IMR-90 (cell line): Measurements from ENCODE around the gene RING1.

Experiments used
- BHLHE40 ChIP-seq: fragments of 150-350 bp; IDR thresholded peaks from 2 replicates; pipeline ENCODE4 v1.6.1; 2016; ENCODE audit warnings: mild to moderate bottlenecking, low read depth, low read length
- CHD1 ChIP-seq: IDR thresholded peaks from 2 replicates; pipeline ENCODE4 v1.6.1; 2012; ENCODE audit warnings: low read depth, low read length, improper control_type of control experiment
- CTCF ChIP-seq: conservative IDR thresholded peaks from 2 replicates; pipeline ENCODE4 v1.5.1; 2012; ENCODE audit warnings: mild to moderate bottlenecking, low read depth, low read length, improper control_type of control experiment
- MAZ ChIP-seq: IDR thresholded peaks from 2 replicates; pipeline ENCODE4 v1.6.1; 2012; ENCODE audit warnings: low read depth, mild to moderate bottlenecking, low read length, improper control_type of control experiment, moderate library complexity, borderline replicate concordance
- POLR2A ChIP-seq: IDR thresholded peaks from 2 replicates; pipeline ENCODE4 v1.6.1; 2012; ENCODE audit warnings: mild to moderate bottlenecking, low read depth, low read length
- RAD21 ChIP-seq: IDR thresholded peaks from 2 replicates; pipeline ENCODE4 v1.6.1; 2012; ENCODE audit warnings: low read length, improper control_type of control experiment
- USF2 ChIP-seq: fragments of 150-350 bp; IDR thresholded peaks from 2 replicates; pipeline ENCODE4 v1.6.1; 2017; ENCODE audit warnings: mild to moderate bottlenecking, antibody characterized with exemption, low read length, low read depth

- TF ChIP-seq POLR2A (peak; percentile 20; the same call in 1 of the 2 replicates), BHLHE40 (no peak), CTCF (peak; percentile 96), CHD1 (no peak), RAD21 (peak; percentile 97), MAZ (peak; percentile 68; the same call in 1 of the 2 replicates), USF2 (no peak)
Observed at GRCh38 chr6:33247977-33248642, 39.8 kb downstream of the RING1 start.
